HepG2 (cell line): ENCODE results near the gene ABT1. TPM values are rescaled to one million over a fixed set of nuclear protein-coding genes. Genes with fewer than 3 reads are reported as not detected.

Experiments
- ARID2 ChIP-seq: sonication (generic); formaldehyde crosslinking; IDR thresholded peaks from 2 replicates; pipeline ENCODE4 v1.8.1; 2022; ENCODE audit warnings: mild to moderate bottlenecking, missing genetic modification reagents, borderline replicate concordance
- BCL3 ChIP-seq: sonication (generic); formaldehyde crosslinking; IDR thresholded peaks from 2 replicates; pipeline ENCODE4 v1.5.1; 2020; ENCODE audit warnings: mild to moderate bottlenecking, missing genetic modification reagents, moderate library complexity
- E2F1 ChIP-seq: sonication (generic); formaldehyde crosslinking; IDR thresholded peaks from 2 replicates; pipeline ENCODE4 v1.5.0; 2020; ENCODE audit warnings: missing genetic modification reagents
- HNF1B ChIP-seq: sonication (generic); formaldehyde crosslinking; IDR thresholded peaks from 2 replicates; pipeline ENCODE4 v1.5.1; 2020; ENCODE audit warnings: mild to moderate bottlenecking, moderate library complexity, missing genetic modification reagents
- HNRNPH1 ChIP-seq: fragments of 200-400 bp; formaldehyde crosslinking; optimal IDR thresholded peaks from 2 replicates; pipeline ENCODE3; 2017; ENCODE audit warnings: mild to moderate bottlenecking, low read depth, low read length
- IRF9 ChIP-seq: sonication (generic); formaldehyde crosslinking; IDR thresholded peaks from 2 replicates; pipeline ENCODE4 v1.8.0; 2022; ENCODE audit warnings: missing genetic modification reagents, mild to moderate bottlenecking, borderline replicate concordance
- MAX ChIP-seq: IDR thresholded peaks from 2 replicates; pipeline ENCODE4 v1.6.1; 2012; ENCODE audit warnings: inconsistent platforms
- MED8 ChIP-seq: sonication (generic); formaldehyde crosslinking; IDR thresholded peaks from 2 replicates; pipeline ENCODE4 v1.8.1; 2023; ENCODE audit warnings: mild to moderate bottlenecking, missing genetic modification reagents; ENCODE audit not compliant: insufficient replicate concordance
- NFE2 ChIP-seq: sonication (generic); formaldehyde crosslinking; IDR thresholded peaks from 2 replicates; pipeline ENCODE4 v1.4.0; 2020; ENCODE audit warnings: missing genetic modification reagents
- SOX13 ChIP-seq, 3 experiments: fragments of 450-650 bp in 1 of 3; sonication (generic) in 1 of 3; formaldehyde crosslinking in 1 of 3; IDR thresholded peaks in 2 of 3; conservative IDR thresholded peaks in 1 of 3; 2 replicates each; pipeline versions ENCODE4 v1.5.0 to v1.6.1; 2016 to 2020; ENCODE audit warnings: antibody characterized with exemption in 1 of 3, mild to moderate bottlenecking in 1 of 3, missing compliant biosample characterization in 1 of 3, missing genetic modification reagents in 1 of 3, moderate library complexity in 1 of 3
- ZNF142 ChIP-seq: sonication (generic); formaldehyde crosslinking; IDR thresholded peaks from 2 replicates; pipeline ENCODE4 v1.4.0; 2020; ENCODE audit warnings: missing genetic modification reagents
- ZNF674 ChIP-seq: sonication (generic); formaldehyde crosslinking; IDR thresholded peaks from 2 replicates; pipeline ENCODE4 v1.5.0; 2020; ENCODE audit warnings: low read depth, mild to moderate bottlenecking, missing genetic modification reagents
- ZNF780A ChIP-seq: sonication (generic); formaldehyde crosslinking; IDR thresholded peaks from 2 replicates; pipeline ENCODE4 v1.8.0; 2022; ENCODE audit warnings: mild to moderate bottlenecking, missing genetic modification reagents, moderate library complexity
- ZNF792 ChIP-seq: IDR thresholded peaks from 2 replicates; pipeline ENCODE4 v1.6.1; 2016
- polyA plus RNA-seq, 8 experiments: library from polyadenylated mRNA; depleted of rRNA in 3 of 8; stranded (reverse) in 7 of 8; unstranded in 1 of 8; fragments of >200 nt; fragmentation: Illumina TruSeq in 4 of 8; extraction: Trizol in 4 of 8; gene quantifications; 2 replicates each; pipeline versions ENCODE4 v1.2.1 to v1.2.3, GENCODE V29; 2011 to 2016; ENCODE audit warnings: low read depth in 4 of 8, missing spikeins in 1 of 8, mixed read lengths in 1 of 8; ENCODE audit not compliant: insufficient read depth in 1 of 8
- total RNA-seq, 5 experiments: library from RNA; depleted of rRNA; stranded (reverse); fragments of >200 nt; fragmentation: Illumina TruSeq; extraction: Trizol; gene quantifications; 2 replicates each; pipeline ENCODE4 v1.2.3, GENCODE V29; 2016; ENCODE audit warnings: low read depth in 1 of 5

Gene ABT1
- total and polyA plus RNA-seq, 2 of the 13 experiments (the other 11 are each of a cell fraction or from before 2014, with no cell fraction given) = 38.4 TPM

- no peak for TF ChIP-seq HNRNPH1
- 0 out of 2 replicates have a peak, but pooled peaks have one; percentile 64 for TF ChIP-seq ZNF142 (CRISPR knock-in tag)
- no peak; the same call in 1 of the 2 replicates for TF ChIP-seq MAX
- peak; percentile 93 for TF ChIP-seq ZNF792 (CRISPR knock-in tag)
- TF ChIP-seq BCL3 (CRISPR knock-in tag) = 0 out of 2 replicates have a peak, but pooled peaks have one; percentile 33
- TF ChIP-seq HNF1B (CRISPR knock-in tag) = 0 out of 2 replicates have a peak, but pooled peaks have one; percentile 14
- no peak for TF ChIP-seq E2F1 (CRISPR knock-in tag)
- TF ChIP-seq ARID2 (CRISPR knock-in tag) = 0 out of 2 replicates have a peak, but pooled peaks have one; percentile 67
- TF ChIP-seq NFE2 (CRISPR knock-in tag) = no peak
- TF ChIP-seq MED8 (CRISPR knock-in tag) = no peak
- TF ChIP-seq IRF9 = no peak
- no peak for TF ChIP-seq ZNF674
- TF ChIP-seq SOX13 (IDR thresholded peaks at IDR 0.05) = 0 out of 2 replicates have a peak, but pooled peaks have one; percentile 54
- TF ChIP-seq SOX13 (CRISPR knock-in tag; conservative IDR thresholded peaks at IDR 0.05 in 1 of 2, IDR thresholded peaks at IDR 0.05 in 1 of 2) = peak in 1 of 2 experiments; percentile 57; a peak in 1 of 4 replicates
- TF ChIP-seq ZNF780A (CRISPR knock-in tag) = no peak
Observed at GRCh38 chr6:26556263-26557070, 40.3 kb upstream of the ABT1 start (continued).
